GM19351 (cell line): Measurements from ENCODE around the gene SLC48A1.

Source experiments
- ATAC-seq: cut with Tn5 transposase; IDR thresholded peaks from one replicate; pipeline ENCODE4 v1.9.1; 2021; ENCODE audit warnings: mild to moderate bottlenecking, moderate library complexity; ENCODE audit not compliant: unreplicated experiment

Gene SLC48A1

GRCh38 chr12:47789712-47790489 lies 16.9 kb downstream of the SLC48A1 start:
- no peak for ATAC-seq

- ATAC-seq: no peak
Measured at GRCh38 chr12:47790676-47791350, 17.8 kb downstream of the SLC48A1 start.

GRCh38 chr12:47791351-47791746 lies 18.3 kb downstream of the SLC48A1 start:
- no peak for ATAC-seq

GRCh38 chr12:47791874-47792273 lies 18.8 kb downstream of the SLC48A1 start:
- ATAC-seq: no peak

- ATAC-seq: no peak
Measured at GRCh38 chr12:47793015-47793681, 20.1 kb downstream of the SLC48A1 start.

- no peak for ATAC-seq
Measured at GRCh38 chr12:47794679-47795078, 21.6 kb downstream of the SLC48A1 start.

GRCh38 chr12:47795121-47795813 lies 22.2 kb downstream of the SLC48A1 start:
- ATAC-seq: no peak

GRCh38 chr12:47795814-47796411 lies 22.9 kb downstream of the SLC48A1 start:
- no peak for ATAC-seq

- ATAC-seq: no peak
Measured at GRCh38 chr12:47797441-47797840, 24.4 kb downstream of the SLC48A1 start.

- no peak for ATAC-seq
Measured at GRCh38 chr12:47798382-47798948, 25.4 kb downstream of the SLC48A1 start.

- no peak for ATAC-seq
Measured at GRCh38 chr12:47799357-47799955, 26.4 kb downstream of the SLC48A1 start.

- ATAC-seq: no peak
Measured at GRCh38 chr12:47800582-47800981, 27.5 kb downstream of the SLC48A1 start.

- ATAC-seq: no peak
Measured at GRCh38 chr12:47801170-47801903, 28.3 kb downstream of the SLC48A1 start.

GRCh38 chr12:47801904-47802246 lies 28.8 kb downstream of the SLC48A1 start:
- ATAC-seq: no peak

- ATAC-seq: no peak
Measured at GRCh38 chr12:47802312-47802711, 29.3 kb downstream of the SLC48A1 start.

- no peak for ATAC-seq
Measured at GRCh38 chr12:47803191-47803875, 30.3 kb downstream of the SLC48A1 start.

GRCh38 chr12:47804171-47804570 lies 31.1 kb downstream of the SLC48A1 start:
- no peak for ATAC-seq

- no peak for ATAC-seq
Measured at GRCh38 chr12:47805417-47805816, 32.4 kb downstream of the SLC48A1 start.

GRCh38 chr12:47807338-47807737 lies 34.3 kb downstream of the SLC48A1 start:
- ATAC-seq: no peak
